HCT116 (cell line): ENCODE results near the gene GRB2. TPM values are rescaled to one million over a fixed set of nuclear protein-coding genes. Genes with fewer than 3 reads are reported as not detected.

ENCODE experiments used
- ATAC-seq: fragments of 200-7000 bp; cut with Tn5 transposase; 2 replicates; pipeline ENCODE4 v1.9.1; 2020; ENCODE audit warnings: mild to moderate bottlenecking, moderate library complexity
- BruUV-seq: library from RNA; stranded (reverse); fragments of 400-500 nt; replicated peaks from 2 replicates; lab custom pipeline; 2021; lab: Mats Ljungman, UMichigan
- CTCF ChIA-PET: fragments of 300-600 bp; sonication (Branson Sonifier 250); formaldehyde crosslinking; loops from one replicate; lab custom pipeline; 2021; ENCODE audit warnings: antibody characterized with exemption; lab: Charles Lee
- POLR2A ChIA-PET: fragments of 300-600, 350-600 bp; sonication (Branson Sonifier 250); formaldehyde crosslinking; loops from one replicate; lab custom pipeline; 2021; ENCODE audit warnings: antibody characterized with exemption; lab: Charles Lee
- RAD21 ChIA-PET, 2 experiments: fragments of 300-600 bp; sonication (Branson Sonifier 250); formaldehyde crosslinking; loops; one replicate each; lab custom pipeline; 2023; ENCODE audit warnings: low total read pairs in 2 of 2; ENCODE audit not compliant: uncharacterized antibody in 2 of 2, unreplicated experiment in 2 of 2, low non-redundant PET in 1 of 2; lab: Charles Lee
- DNase-seq: peaks from one replicate; pipeline ENCODE4 v3.0.0-alpha.2; 2010; ENCODE audit warnings: low read depth, low spot score
- H2AFZ ChIP-seq: fragments of 200-600 bp; shearing (Covaris generic), sonication (generic); 2 replicates; pipeline ENCODE4 v1.6.1; 2017; ENCODE audit warnings: low read depth, mixed run types, mixed read lengths, antibody characterized with exemption, low read length; ENCODE audit not compliant: poor library complexity, severe bottlenecking
- H3K27ac ChIP-seq: 2 replicates; pipeline ENCODE4 v1.5.1; 2012; ENCODE audit warnings: low read depth, low read length
- H3K27me3 ChIP-seq: fragments of 200-600 bp; sonication (generic); 2 replicates; pipeline ENCODE4 v1.6.1; 2016; ENCODE audit warnings: mixed run types, low read length, mixed read lengths; ENCODE audit not compliant: insufficient read depth
- H3K36me3 ChIP-seq, 2 experiments: fragments of 200-500 bp in 1 of 2; fragments of 200-600 bp in 1 of 2; sonication (Bioruptor generic) in 1 of 2; sonication (generic) in 1 of 2; 2 replicates each; pipeline versions ENCODE4 v1.5.1 to v1.6.1; 2014 to 2016; ENCODE audit warnings: low read length in 2 of 2, inconsistent platforms in 1 of 2, mixed read lengths in 1 of 2, mixed run types in 1 of 2; ENCODE audit not compliant: insufficient read depth in 2 of 2, control insufficient read depth in 1 of 2
- H3K4me1 ChIP-seq, 2 experiments: fragments of 200-600 bp in 1 of 2; sonication (generic) in 1 of 2; 2 replicates each; pipeline versions ENCODE4 v1.5.1 to v1.6.1; 2012 to 2017; ENCODE audit warnings: low read length in 2 of 2, inconsistent platforms in 1 of 2, mild to moderate bottlenecking in 1 of 2, mixed read lengths in 1 of 2, mixed run types in 1 of 2, moderate library complexity in 1 of 2; ENCODE audit not compliant: insufficient read depth in 2 of 2, control insufficient read depth in 1 of 2
- H3K4me2 ChIP-seq: fragments of 200-600 bp; sonication (generic); 2 replicates; pipeline ENCODE4 v1.6.1; 2017; ENCODE audit warnings: mixed run types, low read length, mixed read lengths
- H3K4me3 ChIP-seq, 2 experiments: fragments of 200-600 bp in 1 of 2; sonication (generic) in 1 of 2; replicated peaks in 1 of 2; 2 replicates each; pipeline ENCODE4 v1.5.1; 2011 to 2016; ENCODE audit warnings: low read length in 2 of 2, control low read depth in 1 of 2, low read depth in 1 of 2, mild to moderate bottlenecking in 1 of 2, mixed read lengths in 1 of 2, mixed run types in 1 of 2
- H3K79me2 ChIP-seq: fragments of 200-600 bp; sonication (generic); 2 replicates; pipeline ENCODE4 v1.6.1; 2017; ENCODE audit warnings: mild to moderate bottlenecking, mixed run types, low read length, moderate library complexity, mixed read lengths; ENCODE audit not compliant: insufficient read depth
- H3K9ac ChIP-seq: fragments of 200-600 bp; sonication (generic); 2 replicates; pipeline ENCODE4 v1.6.1; 2016; ENCODE audit warnings: low read length, mixed read lengths
- H3K9me2 ChIP-seq: fragments of 200-600 bp; sonication (generic), shearing (Covaris generic); 2 replicates; pipeline ENCODE4 v1.6.1; 2017; ENCODE audit warnings: mixed run types, mild to moderate bottlenecking, moderate library complexity; ENCODE audit not compliant: insufficient read depth
- H3K9me3 ChIP-seq, 2 experiments: fragments of 200-500 bp in 1 of 2; fragments of 200-600 bp in 1 of 2; sonication (Bioruptor generic) in 1 of 2; sonication (generic) in 1 of 2; 2 replicates each; pipeline ENCODE4 v1.6.1; 2014 to 2017; ENCODE audit warnings: low read length in 2 of 2, mixed read lengths in 2 of 2, inconsistent platforms in 1 of 2, low read depth in 1 of 2, mild to moderate bottlenecking in 1 of 2, mixed run types in 1 of 2, moderate library complexity in 1 of 2; ENCODE audit not compliant: control insufficient read depth in 1 of 2, insufficient read depth in 1 of 2
- H4K20me1 ChIP-seq: fragments of 200-600 bp; sonication (generic), shearing (Covaris generic); 2 replicates; pipeline ENCODE4 v1.6.1; 2017; ENCODE audit warnings: mixed run types, mild to moderate bottlenecking, moderate library complexity; ENCODE audit not compliant: insufficient read depth
- ATF3 ChIP-seq: IDR thresholded peaks from 2 replicates; pipeline ENCODE4 v1.6.1; 2012
- CTCF ChIP-seq, 3 experiments: fragments of 200-600 bp in 1 of 3; sonication (generic) in 1 of 3; IDR thresholded peaks in 2 of 3; conservative IDR thresholded peaks in 1 of 3; 2 replicates each; pipeline ENCODE4 v1.5.1; 2012 to 2017; ENCODE audit warnings: low read depth in 2 of 3, low read length in 2 of 3, antibody characterized with exemption in 1 of 3, borderline replicate concordance in 1 of 3, control low read depth in 1 of 3, mild to moderate bottlenecking in 1 of 3, mixed read lengths in 1 of 3, mixed run types in 1 of 3, moderate library complexity in 1 of 3; ENCODE audit not compliant: insufficient read depth in 1 of 3
- EGR1 ChIP-seq: IDR thresholded peaks from 2 replicates; pipeline ENCODE4 v1.6.1; 2012; ENCODE audit warnings: low read depth
- POLR2AphosphoS5 ChIP-seq: IDR thresholded peaks from 2 replicates; pipeline ENCODE4 v1.6.1; 2011; ENCODE audit warnings: mild to moderate bottlenecking, low read depth, low read length, moderate library complexity
- SIN3A ChIP-seq: IDR thresholded peaks from 2 replicates; pipeline ENCODE4 v1.6.1; 2012; ENCODE audit warnings: low read depth
- SP1 ChIP-seq: IDR thresholded peaks from 2 replicates; pipeline ENCODE4 v1.6.1; 2012; ENCODE audit warnings: low read depth
- TCF7L2 ChIP-seq: IDR thresholded peaks from 2 replicates; pipeline ENCODE4 v1.7.0; 2011; ENCODE audit warnings: borderline replicate concordance, inconsistent platforms; ENCODE audit not compliant: insufficient read depth, insufficient read length; ENCODE audit errors: extremely low read depth
- YY1 ChIP-seq: IDR thresholded peaks from 2 replicates; pipeline ENCODE4 v1.6.1; 2011; ENCODE audit warnings: low read length, low read depth, moderate library complexity, mild to moderate bottlenecking; ENCODE audit not compliant: insufficient replicate concordance; ENCODE audit errors: extremely low read depth
- intact Hi-C: fragments of 100-400 bp; cut with micrococcal nuclease; formaldehyde crosslinking; loops from 2 replicates; pipeline ENCODE4 v1.10.0; 2022
- total RNA-seq: library from RNA; stranded (reverse); gene quantifications from one replicate; pipeline ENCODE4 v1.2.1, GENCODE V29; 2021; ENCODE audit not compliant: unreplicated experiment
- TF ChIP-seq, protein P1 (sequence below): IDR thresholded peaks from 2 replicates; pipeline ENCODE4 v1.6.1; 2011; ENCODE audit warnings: mild to moderate bottlenecking, low read length, moderate library complexity; ENCODE audit not compliant: insufficient replicate concordance; ENCODE audit errors: extremely low read depth

The GRB2 gene
- total RNA-seq, 1 experiment from 2014 or later, result 146 TPM

DNA sequence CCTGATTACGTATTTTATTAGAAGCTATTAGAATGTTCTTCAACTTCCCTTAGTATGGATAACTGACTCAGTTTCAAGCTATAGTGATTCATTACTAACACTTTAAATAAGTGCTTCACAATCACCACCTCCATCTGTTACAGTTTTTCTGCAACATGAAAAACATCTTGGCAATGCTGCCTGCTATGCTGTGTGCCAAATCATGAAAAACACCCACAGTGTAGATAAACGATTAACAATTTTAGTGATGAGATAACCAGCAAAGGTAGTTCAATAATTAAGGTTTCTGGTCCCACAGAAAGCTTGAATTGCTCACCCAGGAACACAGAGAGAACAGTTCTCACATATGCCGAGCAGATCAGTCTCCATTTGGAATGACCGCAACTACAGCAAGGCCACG, 64.8 kb downstream of the GRB2 start:
- BruUV-seq, result no TSS peak
- Histone ChIP-seq H3K79me2 (peaks cover 84% of the 10 kb centered on the region), H3K4me1 (peaks cover 0 to 1% of the 10 kb centered on the region in 2 experiments; a peak in 1 of 4 replicates), H3K27ac (no peak overlapping the region), H4K20me1 (peaks cover 18% of the 10 kb centered on the region; the same call in 1 of the 2 replicates), H2AFZ (no peak overlapping the region), H3K9me3 (no peaks in the 10 kb centered on the region), H3K4me2 (no peak overlapping the region), H3K27me3 (no peaks in the 10 kb centered on the region), H3K4me3 (no peak overlapping the region), H3K9me2 (no peaks in the 10 kb centered on the region), H3K9ac (no peak overlapping the region), H3K36me3 (no peaks in the 10 kb centered on the region)
- ATAC-seq (no peak), DNase-seq (no peak)
- ChIA-PET POLR2A (no interaction called here), CTCF (no interaction called here), RAD21 (no interaction called here)
- no peak for TF ChIP-seq POLR2AphosphoS5
- no peak for TF ChIP-seq TCF7L2
- no peak for TF ChIP-seq CTCF (IDR thresholded peaks at IDR 0.05 in 2 of 3, conservative IDR thresholded peaks at IDR 0.05 in 1 of 3; ENCODE audit: borderline replicate concordance in 1 of 3, insufficient read depth in 1 of 3, low read depth in 2 of 3, low read length in 2 of 3)
- TF ChIP-seq YY1, result no peak
- TF ChIP-seq SP1, result no peak
- TF ChIP-seq EGR1, result no peak
- TF ChIP-seq, protein P1, sequence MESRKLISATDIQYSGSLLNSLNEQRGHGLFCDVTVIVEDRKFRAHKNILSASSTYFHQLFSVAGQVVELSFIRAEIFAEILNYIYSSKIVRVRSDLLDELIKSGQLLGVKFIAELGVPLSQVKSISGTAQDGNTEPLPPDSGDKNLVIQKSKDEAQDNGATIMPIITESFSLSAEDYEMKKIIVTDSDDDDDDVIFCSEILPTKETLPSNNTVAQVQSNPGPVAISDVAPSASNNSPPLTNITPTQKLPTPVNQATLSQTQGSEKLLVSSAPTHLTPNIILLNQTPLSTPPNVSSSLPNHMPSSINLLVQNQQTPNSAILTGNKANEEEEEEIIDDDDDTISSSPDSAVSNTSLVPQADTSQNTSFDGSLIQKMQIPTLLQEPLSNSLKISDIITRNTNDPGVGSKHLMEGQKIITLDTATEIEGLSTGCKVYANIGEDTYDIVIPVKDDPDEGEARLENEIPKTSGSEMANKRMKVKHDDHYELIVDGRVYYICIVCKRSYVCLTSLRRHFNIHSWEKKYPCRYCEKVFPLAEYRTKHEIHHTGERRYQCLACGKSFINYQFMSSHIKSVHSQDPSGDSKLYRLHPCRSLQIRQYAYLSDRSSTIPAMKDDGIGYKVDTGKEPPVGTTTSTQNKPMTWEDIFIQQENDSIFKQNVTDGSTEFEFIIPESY, result no peak
- no peak for TF ChIP-seq ATF3
- TF ChIP-seq SIN3A, result no peak
- intact Hi-C loops, result no loop called here
